ACHN (cell line): ENCODE data around the gene CD46.

Experiments
- DNase-seq: peaks from one replicate; pipeline ENCODE4 v3.0.0-alpha.2; 2015
- in situ Hi-C: cut with HindIII; loops from 2 replicates; pipeline ENCODE4 v1.10.0; 2017; ENCODE audit warnings: low sequenced_read_pairs, low pct_ligation_motif_present, low pct_unique_long_range_greater_than_20kb

Gene CD46

DNA sequence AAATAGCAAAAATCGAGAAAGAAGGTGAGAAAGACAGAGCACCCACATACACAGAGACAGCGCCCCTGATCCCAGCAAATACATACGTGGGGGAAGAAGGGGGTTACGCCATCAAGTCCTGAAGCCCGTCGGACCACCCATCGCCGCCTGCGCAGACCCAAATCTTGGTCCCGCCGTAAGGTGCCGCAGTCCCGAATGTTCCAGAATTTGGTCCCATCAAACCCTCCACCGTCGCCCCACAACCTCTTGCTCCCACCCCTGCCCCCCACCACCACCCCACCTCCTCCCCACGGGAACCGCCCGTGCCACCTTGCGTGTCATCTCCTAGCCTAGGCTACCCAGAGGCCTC lies 71.7 kb downstream of the CD46 start:
- in situ Hi-C loops = no loop called here
- DNase-seq = no peak

GRCh38 chr1:207823880-207824566 lies 72.2 kb downstream of the CD46 start:
- DNase-seq = peak; percentile 96
- in situ Hi-C loops = no loop called here

GRCh38 chr1:207824691-207825408 lies 73.0 kb downstream of the CD46 start:
- DNase-seq = no peak
- in situ Hi-C loops = no loop called here

DNA sequence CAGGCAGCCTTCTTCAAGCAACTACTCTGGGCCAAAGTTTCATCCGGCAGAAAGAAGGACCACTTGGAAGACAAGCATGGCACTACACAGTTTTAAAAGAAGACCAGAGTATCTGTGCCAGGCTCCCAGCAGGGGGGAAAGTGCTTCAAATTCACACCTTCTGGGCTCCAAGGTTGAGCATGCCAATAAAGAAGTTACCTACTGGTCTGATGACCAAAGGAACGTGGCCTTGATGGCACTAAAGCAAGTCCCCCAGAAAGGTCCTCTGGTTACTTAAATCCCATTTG lies 73.5 kb downstream of the CD46 start:
- in situ Hi-C loops = no loop called here
- no peak for DNase-seq

DNA sequence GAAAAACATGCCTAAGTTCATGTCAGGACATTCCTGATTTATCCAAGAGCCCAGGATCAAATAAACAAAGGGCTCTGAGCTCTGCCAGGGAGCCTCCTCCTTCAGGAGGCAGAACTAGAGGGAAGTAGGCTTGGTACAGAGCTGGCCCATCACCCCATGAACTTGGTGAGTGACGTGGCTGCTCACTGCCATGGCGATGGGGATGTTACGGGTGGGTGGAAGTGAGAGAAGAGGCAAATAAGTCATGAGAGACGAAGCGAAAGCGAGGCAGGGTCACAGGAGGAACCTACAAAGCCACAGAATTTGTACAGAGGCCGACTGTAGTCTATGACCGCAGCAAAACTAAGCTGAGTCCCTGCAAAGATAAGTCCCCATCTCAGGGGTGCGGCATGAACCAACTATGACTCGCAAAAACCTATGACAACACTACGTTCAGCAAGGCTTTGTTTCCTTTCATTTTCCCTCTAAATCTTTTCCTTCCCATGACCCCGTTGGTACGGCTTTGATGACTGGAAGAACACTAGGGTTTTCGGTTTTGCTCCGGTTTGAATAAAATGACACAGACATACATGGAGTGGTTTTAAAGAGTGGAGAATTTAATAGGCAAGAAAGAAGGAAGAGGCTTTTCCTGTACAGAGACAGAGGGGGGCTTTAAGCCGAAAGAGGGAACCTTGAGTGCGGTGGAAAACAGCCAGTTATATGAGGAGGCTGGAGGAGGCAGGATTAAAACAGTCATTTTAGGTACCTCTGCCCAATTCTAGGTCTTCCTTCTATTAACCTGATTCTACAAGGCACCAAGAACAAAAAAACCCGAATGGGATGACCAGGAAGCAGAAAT lies 74.1 kb downstream of the CD46 start:
- no peak for DNase-seq

DNA sequence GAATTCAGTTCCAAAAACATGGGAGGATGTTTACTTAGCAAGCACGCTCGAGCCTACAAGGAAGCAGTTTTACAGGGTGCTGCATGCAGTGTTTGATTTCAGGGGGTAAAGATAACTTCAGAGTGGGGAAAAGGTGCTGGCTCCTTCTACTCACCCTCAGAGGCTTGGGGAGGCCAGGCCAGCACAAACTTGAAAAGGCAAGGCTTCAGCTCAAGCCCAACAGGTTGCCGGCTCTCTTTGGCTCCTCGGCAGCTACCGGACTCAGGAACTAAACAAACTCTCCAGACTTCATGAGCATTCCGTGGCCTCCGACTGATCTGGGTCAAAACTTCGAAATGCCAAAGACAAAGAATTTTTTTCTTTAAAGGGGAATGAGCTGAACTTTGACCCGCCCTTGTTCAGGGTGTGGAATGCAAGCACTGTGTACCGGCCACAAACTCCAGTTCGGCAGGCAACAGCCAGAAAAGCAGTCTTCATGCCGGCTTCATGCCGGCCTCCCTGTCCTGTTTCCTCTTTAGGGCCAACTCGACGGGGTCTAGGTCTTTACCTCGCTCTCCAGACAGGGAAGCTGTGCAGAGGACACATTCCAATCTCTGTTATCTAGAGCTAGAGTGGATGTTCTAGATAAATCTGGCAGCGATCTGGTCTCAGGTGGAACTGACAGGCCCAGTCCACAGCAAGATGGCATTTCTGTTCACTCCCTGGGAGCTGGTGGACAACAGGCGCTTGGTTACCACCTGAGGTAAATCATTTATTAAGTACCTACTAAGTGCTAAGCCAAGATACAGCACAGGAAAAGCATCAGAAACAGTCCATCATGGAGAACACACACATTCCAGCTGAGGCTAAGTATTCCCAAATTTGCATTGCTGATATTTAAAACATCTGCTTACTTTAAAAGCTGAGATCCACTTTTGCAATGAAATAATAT lies 75.0 kb downstream of the CD46 start:
- no peak for DNase-seq
- in situ Hi-C loops = no loop called here

More for the DNA sequence above, 74.1 kb downstream of the CD46 start:
- in situ Hi-C loops = no loop called here

- no peak for DNase-seq
Measured at GRCh38 chr1:207827488-207827830, 75.6 kb downstream of the CD46 start.

GRCh38 chr1:207828046-207828445 lies 76.2 kb downstream of the CD46 start:
- in situ Hi-C loops = no loop called here
- no peak for DNase-seq

More at GRCh38 chr1:207827488-207827830, 75.6 kb downstream of the CD46 start:
- in situ Hi-C loops = no loop called here

DNA sequence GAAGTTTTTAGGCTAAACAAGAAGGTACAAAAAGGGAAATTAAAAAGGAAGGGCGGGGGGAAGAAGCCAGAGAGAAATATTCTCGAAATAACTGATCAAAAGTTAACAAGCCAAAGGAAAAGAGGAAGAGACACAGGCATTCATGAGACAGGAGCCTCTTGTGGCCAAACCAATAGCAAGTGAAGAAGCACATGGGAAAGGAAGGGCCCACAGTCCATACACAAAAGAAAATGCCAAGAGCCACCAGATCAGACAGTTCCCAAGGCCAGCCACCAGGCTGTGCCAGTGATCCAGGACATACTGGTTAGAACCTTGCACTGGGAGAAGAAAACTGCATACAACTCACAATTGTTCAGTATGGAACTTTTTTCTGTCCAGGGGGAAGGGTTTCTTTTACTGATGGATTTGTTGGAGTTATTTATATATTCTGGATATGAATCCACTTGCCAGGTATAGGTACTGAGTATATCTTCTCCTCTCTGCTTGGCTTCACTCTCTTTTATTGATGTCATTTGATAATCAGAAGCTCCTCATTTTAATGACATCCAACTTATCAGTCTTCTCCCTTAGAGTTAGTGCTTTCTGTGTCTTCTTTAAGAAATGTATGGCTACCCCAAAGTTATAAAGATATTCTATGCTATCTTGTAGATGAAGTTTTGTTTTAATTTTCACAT lies 76.8 kb downstream of the CD46 start:
- in situ Hi-C loops = no loop called here

DNA sequence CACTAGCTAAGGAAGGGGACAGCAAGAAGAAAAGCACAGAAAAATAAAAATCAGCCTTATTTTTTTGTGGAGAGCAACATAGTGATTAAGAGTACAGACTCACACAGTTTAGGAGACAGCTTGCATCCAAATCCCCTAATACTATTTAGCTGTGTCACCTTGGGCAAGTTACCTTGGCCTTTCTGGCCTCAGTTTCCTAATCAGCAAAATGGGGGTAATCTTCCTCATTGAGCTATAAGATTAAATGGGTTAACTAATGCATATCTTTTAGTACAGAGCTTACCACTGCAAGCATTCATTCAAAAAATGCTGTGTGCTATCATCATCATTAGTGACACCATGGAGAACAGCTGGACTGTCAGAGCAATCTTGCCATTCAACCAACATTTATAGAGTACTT lies 77.7 kb downstream of the CD46 start:
- in situ Hi-C loops = no loop called here
- DNase-seq = no peak

More for the DNA sequence above, 76.8 kb downstream of the CD46 start:
- DNase-seq = peak; percentile 83

- DNase-seq = no peak
- in situ Hi-C loops = no loop called here
Measured at GRCh38 chr1:207830788-207831187, 78.9 kb downstream of the CD46 start.

- no peak for DNase-seq
Measured at GRCh38 chr1:207831517-207832327, 79.9 kb downstream of the CD46 start.

GRCh38 chr1:207832796-207833195 lies 80.9 kb downstream of the CD46 start:
- DNase-seq = no peak
- in situ Hi-C loops = no loop called here

More at GRCh38 chr1:207831517-207832327, 79.9 kb downstream of the CD46 start:
- in situ Hi-C loops = no loop called here

- no peak for DNase-seq
- in situ Hi-C loops = no loop called here
Measured at GRCh38 chr1:207833381-207833780, 81.5 kb downstream of the CD46 start.

DNA sequence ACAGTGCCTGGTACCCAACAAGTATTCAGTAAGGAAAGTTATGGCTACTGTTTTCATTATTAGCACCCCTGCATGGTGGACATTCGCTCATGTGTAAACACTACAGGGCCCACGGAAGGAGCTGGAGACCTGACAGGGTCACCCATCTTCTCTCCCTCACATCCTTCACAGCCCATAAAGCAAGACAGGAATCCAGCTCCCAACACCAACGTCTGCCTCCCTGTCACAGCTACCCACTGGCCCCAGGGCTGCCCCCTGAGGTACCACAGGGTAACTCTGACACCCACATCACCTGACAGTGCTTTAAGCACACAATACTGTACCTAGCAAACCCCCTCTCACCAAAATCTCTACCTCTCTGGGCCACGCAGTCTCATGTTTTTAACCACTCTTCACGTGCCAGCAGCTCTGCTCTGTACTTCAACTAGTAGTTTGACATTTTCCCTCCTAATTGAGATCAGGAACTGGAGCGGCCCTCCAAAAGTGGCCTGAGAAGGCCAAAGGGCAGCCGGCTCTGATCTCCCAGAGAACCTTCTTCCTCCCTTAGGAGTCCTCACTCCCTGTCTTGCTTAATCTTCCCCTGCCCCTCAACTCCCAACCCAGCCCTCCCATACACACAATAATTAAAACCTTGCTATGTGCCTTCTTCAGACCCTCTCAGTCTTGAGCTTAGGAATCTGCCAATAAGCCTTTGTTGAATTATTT lies 82.3 kb downstream of the CD46 start:
- DNase-seq = no peak
- in situ Hi-C loops = no loop called here

DNA sequence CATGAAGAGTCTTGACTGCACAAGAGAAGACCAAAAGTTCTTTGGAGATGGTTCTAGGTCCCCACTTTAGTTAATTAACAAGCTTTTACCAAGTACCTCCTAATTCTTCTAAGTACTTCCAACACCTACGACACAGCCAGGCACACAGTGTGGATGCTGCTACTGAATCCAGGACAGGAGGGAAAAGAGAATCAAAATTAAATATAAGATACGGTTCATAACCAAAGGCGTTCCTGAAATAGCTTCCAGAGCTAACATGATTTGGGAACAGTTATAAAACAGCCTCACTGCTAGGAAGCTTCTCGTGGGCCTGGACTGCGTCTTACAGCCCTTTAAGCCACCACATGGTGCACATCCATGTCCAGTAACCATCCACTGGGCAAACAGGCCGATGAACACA lies 84.1 kb downstream of the CD46 start:
- no peak for DNase-seq

More for the DNA sequence above, 84.1 kb downstream of the CD46 start:
- in situ Hi-C loops = no loop called here
